Measurements from ENCODE around the gene RPL27A.

DNA sequence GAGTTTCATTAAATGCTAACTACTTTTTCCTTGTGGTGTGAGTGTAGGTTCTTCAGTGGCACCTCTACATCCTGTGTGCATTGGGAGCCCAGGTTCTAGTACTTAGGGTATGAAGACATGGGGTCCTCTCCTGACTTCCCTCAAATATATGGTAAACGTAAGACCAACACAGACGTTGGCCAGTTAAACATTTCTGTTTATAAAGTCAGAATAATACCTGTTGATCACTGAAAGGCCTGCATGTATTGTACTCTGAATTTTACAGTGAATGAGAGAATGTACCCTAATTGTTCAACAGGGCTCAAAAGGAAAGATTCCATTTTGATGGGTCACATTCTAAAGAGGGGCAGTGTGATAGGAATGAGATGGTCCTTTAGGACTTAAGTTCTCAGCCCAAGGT lies 3.2 kb downstream of the RPL27A start:
- TF ChIP-seq, protein P1, sequence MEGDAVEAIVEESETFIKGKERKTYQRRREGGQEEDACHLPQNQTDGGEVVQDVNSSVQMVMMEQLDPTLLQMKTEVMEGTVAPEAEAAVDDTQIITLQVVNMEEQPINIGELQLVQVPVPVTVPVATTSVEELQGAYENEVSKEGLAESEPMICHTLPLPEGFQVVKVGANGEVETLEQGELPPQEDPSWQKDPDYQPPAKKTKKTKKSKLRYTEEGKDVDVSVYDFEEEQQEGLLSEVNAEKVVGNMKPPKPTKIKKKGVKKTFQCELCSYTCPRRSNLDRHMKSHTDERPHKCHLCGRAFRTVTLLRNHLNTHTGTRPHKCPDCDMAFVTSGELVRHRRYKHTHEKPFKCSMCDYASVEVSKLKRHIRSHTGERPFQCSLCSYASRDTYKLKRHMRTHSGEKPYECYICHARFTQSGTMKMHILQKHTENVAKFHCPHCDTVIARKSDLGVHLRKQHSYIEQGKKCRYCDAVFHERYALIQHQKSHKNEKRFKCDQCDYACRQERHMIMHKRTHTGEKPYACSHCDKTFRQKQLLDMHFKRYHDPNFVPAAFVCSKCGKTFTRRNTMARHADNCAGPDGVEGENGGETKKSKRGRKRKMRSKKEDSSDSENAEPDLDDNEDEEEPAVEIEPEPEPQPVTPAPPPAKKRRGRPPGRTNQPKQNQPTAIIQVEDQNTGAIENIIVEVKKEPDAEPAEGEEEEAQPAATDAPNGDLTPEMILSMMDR (tag by site-specific recombination; IDR thresholded peaks at IDR 0.05), result no peak
- TF ChIP-seq ZNF768 (tag by site-specific recombination; IDR thresholded peaks at IDR 0.05) (no peak), KLF10 (tag by site-specific recombination; IDR thresholded peaks at IDR 0.05) (no peak), ZNF223 (tag by site-specific recombination; IDR thresholded peaks at IDR 0.05) (no peak), ZNF140 (tag by site-specific recombination; IDR thresholded peaks at IDR 0.05) (no peak), ZNF830 (tag by site-specific recombination; IDR thresholded peaks at IDR 0.05; ENCODE audit: low read depth) (no peak), YY1 (tag by site-specific recombination; IDR thresholded peaks at IDR 0.05) (no peak), ZNF274 (IDR thresholded peaks at IDR 0.05; ENCODE audit: low read length) (no peak), ZNF274 (tag by site-specific recombination; IDR thresholded peaks at IDR 0.05; ENCODE audit: borderline replicate concordance) (no peak)
- TF ChIP-seq, protein P2, sequence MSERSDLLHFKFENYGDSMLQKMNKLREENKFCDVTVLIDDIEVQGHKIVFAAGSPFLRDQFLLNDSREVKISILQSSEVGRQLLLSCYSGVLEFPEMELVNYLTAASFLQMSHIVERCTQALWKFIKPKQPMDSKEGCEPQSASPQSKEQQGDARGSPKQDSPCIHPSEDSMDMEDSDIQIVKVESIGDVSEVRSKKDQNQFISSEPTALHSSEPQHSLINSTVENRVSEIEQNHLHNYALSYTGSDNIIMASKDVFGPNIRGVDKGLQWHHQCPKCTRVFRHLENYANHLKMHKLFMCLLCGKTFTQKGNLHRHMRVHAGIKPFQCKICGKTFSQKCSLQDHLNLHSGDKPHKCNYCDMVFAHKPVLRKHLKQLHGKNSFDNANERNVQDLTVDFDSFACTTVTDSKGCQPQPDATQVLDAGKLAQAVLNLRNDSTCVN (tag by site-specific recombination; optimal IDR thresholded peaks at IDR 0.05), result no peak
- TF ChIP-seq, protein P3, sequence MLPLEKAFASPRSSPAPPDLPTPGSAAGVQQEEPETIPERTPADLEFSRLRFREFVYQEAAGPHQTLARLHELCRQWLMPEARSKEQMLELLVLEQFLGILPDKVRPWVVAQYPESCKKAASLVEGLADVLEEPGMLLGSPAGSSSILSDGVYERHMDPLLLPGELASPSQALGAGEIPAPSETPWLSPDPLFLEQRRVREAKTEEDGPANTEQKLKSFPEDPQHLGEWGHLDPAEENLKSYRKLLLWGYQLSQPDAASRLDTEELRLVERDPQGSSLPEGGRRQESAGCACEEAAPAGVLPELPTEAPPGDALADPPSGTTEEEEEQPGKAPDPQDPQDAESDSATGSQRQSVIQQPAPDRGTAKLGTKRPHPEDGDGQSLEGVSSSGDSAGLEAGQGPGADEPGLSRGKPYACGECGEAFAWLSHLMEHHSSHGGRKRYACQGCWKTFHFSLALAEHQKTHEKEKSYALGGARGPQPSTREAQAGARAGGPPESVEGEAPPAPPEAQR (tag by site-specific recombination; IDR thresholded peaks at IDR 0.05), result no peak
- TF ChIP-seq, protein P4, sequence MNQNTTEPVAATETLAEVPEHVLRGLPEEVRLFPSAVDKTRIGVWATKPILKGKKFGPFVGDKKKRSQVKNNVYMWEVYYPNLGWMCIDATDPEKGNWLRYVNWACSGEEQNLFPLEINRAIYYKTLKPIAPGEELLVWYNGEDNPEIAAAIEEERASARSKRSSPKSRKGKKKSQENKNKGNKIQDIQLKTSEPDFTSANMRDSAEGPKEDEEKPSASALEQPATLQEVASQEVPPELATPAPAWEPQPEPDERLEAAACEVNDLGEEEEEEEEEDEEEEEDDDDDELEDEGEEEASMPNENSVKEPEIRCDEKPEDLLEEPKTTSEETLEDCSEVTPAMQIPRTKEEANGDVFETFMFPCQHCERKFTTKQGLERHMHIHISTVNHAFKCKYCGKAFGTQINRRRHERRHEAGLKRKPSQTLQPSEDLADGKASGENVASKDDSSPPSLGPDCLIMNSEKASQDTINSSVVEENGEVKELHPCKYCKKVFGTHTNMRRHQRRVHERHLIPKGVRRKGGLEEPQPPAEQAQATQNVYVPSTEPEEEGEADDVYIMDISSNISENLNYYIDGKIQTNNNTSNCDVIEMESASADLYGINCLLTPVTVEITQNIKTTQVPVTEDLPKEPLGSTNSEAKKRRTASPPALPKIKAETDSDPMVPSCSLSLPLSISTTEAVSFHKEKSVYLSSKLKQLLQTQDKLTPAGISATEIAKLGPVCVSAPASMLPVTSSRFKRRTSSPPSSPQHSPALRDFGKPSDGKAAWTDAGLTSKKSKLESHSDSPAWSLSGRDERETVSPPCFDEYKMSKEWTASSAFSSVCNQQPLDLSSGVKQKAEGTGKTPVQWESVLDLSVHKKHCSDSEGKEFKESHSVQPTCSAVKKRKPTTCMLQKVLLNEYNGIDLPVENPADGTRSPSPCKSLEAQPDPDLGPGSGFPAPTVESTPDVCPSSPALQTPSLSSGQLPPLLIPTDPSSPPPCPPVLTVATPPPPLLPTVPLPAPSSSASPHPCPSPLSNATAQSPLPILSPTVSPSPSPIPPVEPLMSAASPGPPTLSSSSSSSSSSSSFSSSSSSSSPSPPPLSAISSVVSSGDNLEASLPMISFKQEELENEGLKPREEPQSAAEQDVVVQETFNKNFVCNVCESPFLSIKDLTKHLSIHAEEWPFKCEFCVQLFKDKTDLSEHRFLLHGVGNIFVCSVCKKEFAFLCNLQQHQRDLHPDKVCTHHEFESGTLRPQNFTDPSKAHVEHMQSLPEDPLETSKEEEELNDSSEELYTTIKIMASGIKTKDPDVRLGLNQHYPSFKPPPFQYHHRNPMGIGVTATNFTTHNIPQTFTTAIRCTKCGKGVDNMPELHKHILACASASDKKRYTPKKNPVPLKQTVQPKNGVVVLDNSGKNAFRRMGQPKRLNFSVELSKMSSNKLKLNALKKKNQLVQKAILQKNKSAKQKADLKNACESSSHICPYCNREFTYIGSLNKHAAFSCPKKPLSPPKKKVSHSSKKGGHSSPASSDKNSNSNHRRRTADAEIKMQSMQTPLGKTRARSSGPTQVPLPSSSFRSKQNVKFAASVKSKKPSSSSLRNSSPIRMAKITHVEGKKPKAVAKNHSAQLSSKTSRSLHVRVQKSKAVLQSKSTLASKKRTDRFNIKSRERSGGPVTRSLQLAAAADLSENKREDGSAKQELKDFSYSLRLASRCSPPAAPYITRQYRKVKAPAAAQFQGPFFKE (tag by site-specific recombination; IDR thresholded peaks at IDR 0.05; ENCODE audit: borderline replicate concordance), result no peak
- TF ChIP-seq, protein P5, sequence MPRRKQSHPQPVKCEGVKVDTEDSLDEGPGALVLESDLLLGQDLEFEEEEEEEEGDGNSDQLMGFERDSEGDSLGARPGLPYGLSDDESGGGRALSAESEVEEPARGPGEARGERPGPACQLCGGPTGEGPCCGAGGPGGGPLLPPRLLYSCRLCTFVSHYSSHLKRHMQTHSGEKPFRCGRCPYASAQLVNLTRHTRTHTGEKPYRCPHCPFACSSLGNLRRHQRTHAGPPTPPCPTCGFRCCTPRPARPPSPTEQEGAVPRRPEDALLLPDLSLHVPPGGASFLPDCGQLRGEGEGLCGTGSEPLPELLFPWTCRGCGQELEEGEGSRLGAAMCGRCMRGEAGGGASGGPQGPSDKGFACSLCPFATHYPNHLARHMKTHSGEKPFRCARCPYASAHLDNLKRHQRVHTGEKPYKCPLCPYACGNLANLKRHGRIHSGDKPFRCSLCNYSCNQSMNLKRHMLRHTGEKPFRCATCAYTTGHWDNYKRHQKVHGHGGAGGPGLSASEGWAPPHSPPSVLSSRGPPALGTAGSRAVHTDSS (tag by site-specific recombination; IDR thresholded peaks at IDR 0.05), result no peak
- TF ChIP-seq, protein P6, sequence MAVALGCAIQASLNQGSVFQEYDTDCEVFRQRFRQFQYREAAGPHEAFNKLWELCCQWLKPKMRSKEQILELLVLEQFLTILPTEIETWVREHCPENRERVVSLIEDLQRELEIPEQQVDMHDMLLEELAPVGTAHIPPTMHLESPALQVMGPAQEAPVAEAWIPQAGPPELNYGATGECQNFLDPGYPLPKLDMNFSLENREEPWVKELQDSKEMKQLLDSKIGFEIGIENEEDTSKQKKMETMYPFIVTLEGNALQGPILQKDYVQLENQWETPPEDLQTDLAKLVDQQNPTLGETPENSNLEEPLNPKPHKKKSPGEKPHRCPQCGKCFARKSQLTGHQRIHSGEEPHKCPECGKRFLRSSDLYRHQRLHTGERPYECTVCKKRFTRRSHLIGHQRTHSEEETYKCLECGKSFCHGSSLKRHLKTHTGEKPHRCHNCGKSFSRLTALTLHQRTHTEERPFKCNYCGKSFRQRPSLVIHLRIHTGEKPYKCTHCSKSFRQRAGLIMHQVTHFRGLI (tag by site-specific recombination; IDR thresholded peaks at IDR 0.05), result no peak
